Measurements from ENCODE around the gene BMP8B. TPM values are rescaled to one million over a fixed set of nuclear protein-coding genes. Genes with fewer than 3 reads are reported as not detected.

BMP8B gene
- total RNA-seq: under 0.01 and 0.15 TPM in 2 replicates

GRCh38 chr1:39788758-39789570 lies at the start of gene BMP8B:
Gene BMP8B (minus strand): TSS chr1:39788865. CDS start chr1:39788485, 380 bp downstream.

GRCh38 chr1:39771022-39771532 lies 17.6 kb downstream of the BMP8B start, which contains the start of gene OXCT2:
Gene OXCT2 (minus strand): TSS chr1:39771348. CDS start chr1:39771255, 93 bp downstream.

GRCh38 chr1:39738622-39739366 lies 49.9 kb downstream of the BMP8B start, which contains the start of gene PPIE:
Gene PPIE (plus strand): TSS chr1:39738882. CDS start chr1:39738901, 19 bp downstream.

Other genes starting within 250 kb of the BMP8B start
- gene PABPC4, start 212.1 kb downstream of the BMP8B start, total RNA-seq: 100 and 156 TPM in 2 replicates
- under 0.01 TPM in 1 of 2 replicates, not detected in the other for gene HEYL, start 149.2 kb downstream of the BMP8B start, total RNA-seq
- gene NT5C1A, start 116.8 kb downstream of the BMP8B start, total RNA-seq: not detected in 2 replicates
- not detected in 2 replicates for gene HPCAL4, start 97.4 kb downstream of the BMP8B start, total RNA-seq
- gene PPIE, start 50.0 kb downstream of the BMP8B start, total RNA-seq: 47.7 and 76.7 TPM in 2 replicates
- 1.8 and 2.3 TPM in 2 replicates for gene OXCT2, start 17.5 kb downstream of the BMP8B start, total RNA-seq
- 31.2 and 33.1 TPM in 2 replicates for gene TRIT1, start 94.6 kb upstream of the BMP8B start, total RNA-seq
- gene MYCL, start 113.1 kb upstream of the BMP8B start, total RNA-seq: 1.4 and 2.3 TPM in 2 replicates
- gene MFSD2A, start 166.3 kb upstream of the BMP8B start, total RNA-seq: 3.8 and 4.2 TPM in 2 replicates

All from epithelial cell of umbilical artery (primary cell).